Naive B cell (primary cell): ENCODE data around the gene B3GAT2. TPM values are rescaled to one million over a fixed set of nuclear protein-coding genes. Genes with fewer than 3 reads are reported as not detected.
A peak's percentile ranks its signal among the peaks of the same experiment; 100 is the strongest.
"Not testable (repeated sequence)": the region's sequence is repeated elsewhere in the genome, so short reads cannot be mapped to it uniquely, and the experiment has no call there.

Experiments used
- ATAC-seq, 2 donors: fragments of 150-1000 bp; cut with Tn5 transposase; 2 replicates each; pipeline ENCODE4 v1.10.0; 2021; ENCODE audit warnings: low read depth in 2 of 2, mild to moderate bottlenecking in 2 of 2, moderate library complexity in 2 of 2
- DNase-seq: peaks from one replicate; pipeline ENCODE4 v3.0.0; 2022
- H3K27ac Mint-ChIP-seq, 6 donors: one replicate each; pipeline ENCODE4 v1.8.0; 2020 to 2022; ENCODE audit warnings: mild to moderate bottlenecking in 6 of 6, mixed read lengths in 6 of 6, moderate library complexity in 5 of 6, inconsistent platforms in 2 of 6
- H3K27me3 Mint-ChIP-seq, 3 donors: one replicate each; pipeline ENCODE4 v1.8.0; 2021 to 2022; ENCODE audit warnings: mixed read lengths in 3 of 3, mild to moderate bottlenecking in 1 of 3
- H3K36me3 Mint-ChIP-seq, 2 donors: one replicate each; pipeline ENCODE4 v1.8.0; 2020 to 2022; ENCODE audit warnings: mixed read lengths in 2 of 2, inconsistent platforms in 1 of 2, mild to moderate bottlenecking in 1 of 2
- H3K4me1 Mint-ChIP-seq, 3 donors: one replicate each; pipeline ENCODE4 v1.8.0; 2020 to 2022; ENCODE audit warnings: mixed read lengths in 3 of 3, inconsistent platforms in 1 of 3, mild to moderate bottlenecking in 1 of 3, moderate library complexity in 1 of 3
- H3K4me3 Mint-ChIP-seq, 8 donors: one replicate each; pipeline ENCODE4 v1.8.0; 2020 to 2022; ENCODE audit warnings: mild to moderate bottlenecking in 8 of 8, mixed read lengths in 8 of 8, moderate library complexity in 8 of 8, inconsistent platforms in 2 of 8
- H3K9me3 Mint-ChIP-seq, 7 donors: one replicate each; pipeline ENCODE4 v1.8.0; 2020 to 2022; ENCODE audit warnings: mixed read lengths in 7 of 7, mild to moderate bottlenecking in 5 of 7, inconsistent platforms in 2 of 7, moderate library complexity in 1 of 7
- polyA plus RNA-seq, 6 donors: library from polyadenylated mRNA; unstranded; fragments of 300-500 nt; fragmentation: Illumina TruSeq; gene quantifications; one replicate each; pipeline ENCODE4 v1.2.3, GENCODE V29; 2021; ENCODE audit warnings: low read depth in 6 of 6

The B3GAT2 gene
- polyA plus RNA-seq, 6 donors from 2014 or later: 0.07 to 0.93 (median 0.21) TPM

GRCh38 chr6:70955441-70956190 is 1.2 kb downstream of the B3GAT2 start:
- no peaks in the 10 kb centered on the region for H3K9me3 Mint-ChIP-seq
- peak overlapping the region; percentile 55 to 89 (median 82) for H3K4me3 Mint-ChIP-seq
- peak; percentile 74 for DNase-seq
- peaks cover 46 to 83% (median 64%) of the 10 kb centered on the region in 3 donors for H3K27me3 Mint-ChIP-seq
- no peak overlapping the region for H3K27ac Mint-ChIP-seq
- no peaks in the 10 kb centered on the region for H3K36me3 Mint-ChIP-seq
- ATAC-seq: peak; percentile 91 to 95
- H3K4me1 Mint-ChIP-seq: peaks cover 13 to 26% (median 21%) of the 10 kb centered on the region in 3 donors

GRCh38 chr6:70954750-70955149 is 2.1 kb downstream of the B3GAT2 start:
- peaks cover 43 to 75% (median 59%) of the 10 kb centered on the region in 3 donors for H3K27me3 Mint-ChIP-seq
- H3K36me3 Mint-ChIP-seq: no peaks in the 10 kb centered on the region

DNA sequence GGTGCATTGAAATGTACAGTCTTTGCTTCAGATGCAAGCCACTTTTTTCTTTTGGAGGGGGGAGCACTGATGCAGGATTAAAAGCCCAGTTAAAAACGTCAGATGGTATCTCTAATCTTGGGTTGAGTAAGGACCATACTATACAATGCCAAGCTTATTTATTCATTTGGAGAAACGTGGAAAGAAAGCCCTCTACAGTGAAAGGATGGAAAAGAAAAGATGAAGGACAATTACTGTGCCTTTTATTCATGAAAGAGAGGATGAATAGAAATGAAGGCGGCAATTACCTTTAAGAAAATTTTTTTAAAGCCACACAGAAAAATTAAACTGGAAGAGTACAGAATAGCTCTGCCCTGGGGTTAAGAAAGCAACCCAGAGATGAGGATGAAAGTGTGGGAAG is 2.7 kb downstream of the B3GAT2 start:
- ATAC-seq (no peak), DNase-seq (no peak)
- H3K27me3 Mint-ChIP-seq: peaks cover 40 to 70% (median 55%) of the 10 kb centered on the region in 3 donors
- peaks cover 13 to 26% (median 21%) of the 10 kb centered on the region in 3 donors for H3K4me1 Mint-ChIP-seq
- no peak overlapping the region for H3K27ac Mint-ChIP-seq
- H3K9me3 Mint-ChIP-seq: no peaks in the 10 kb centered on the region
- H3K36me3 Mint-ChIP-seq: no peaks in the 10 kb centered on the region
- peak overlapping the region in 6 of 8 donors; percentile 41 to 85 (median 62) for H3K4me3 Mint-ChIP-seq

More at GRCh38 chr6:70954750-70955149, 2.1 kb downstream of the B3GAT2 start:
- ATAC-seq: no peak
- H3K27ac Mint-ChIP-seq: no peak overlapping the region
- H3K4me3 Mint-ChIP-seq: peak overlapping the region; percentile 41 to 85 (median 81)
- no peaks in the 10 kb centered on the region for H3K9me3 Mint-ChIP-seq
- peaks cover 13 to 26% (median 21%) of the 10 kb centered on the region in 3 donors for H3K4me1 Mint-ChIP-seq
- DNase-seq: no peak

DNA sequence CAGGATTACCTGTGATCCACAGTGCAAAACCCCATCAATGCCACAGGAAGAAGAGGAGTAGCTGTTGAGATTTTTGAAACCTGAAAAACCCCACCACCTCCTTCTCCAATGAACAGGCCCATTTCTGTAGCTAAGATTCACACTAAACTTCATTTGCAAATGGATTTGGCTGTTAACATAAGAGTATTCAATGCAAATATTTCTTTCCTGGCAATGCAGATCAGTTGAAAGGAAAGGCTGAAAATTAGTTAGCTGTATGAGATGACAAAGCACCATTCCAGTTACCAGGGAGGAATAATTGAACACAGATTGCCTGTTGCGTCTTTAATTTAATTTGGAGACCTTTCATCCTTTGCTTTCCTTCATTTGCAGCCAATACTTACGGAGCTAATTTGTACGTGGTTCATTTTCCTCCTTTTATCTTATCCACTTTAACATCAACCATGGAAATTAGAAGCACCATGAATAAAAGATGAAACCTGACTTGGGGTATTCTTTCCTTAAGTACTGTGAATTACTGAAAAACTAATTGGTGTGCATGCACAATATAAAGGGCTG is 4.2 kb downstream of the B3GAT2 start:
- DNase-seq: no peak
- Mint-ChIP-seq H3K9me3 (no peaks in the 10 kb centered on the region), H3K27me3 (peaks cover 26 to 59% (median 40%) of the 10 kb centered on the region in 3 donors), H3K4me1 (peaks cover 13 to 26% (median 19%) of the 10 kb centered on the region in 3 donors), H3K4me3 (no peak overlapping the region), H3K27ac (no peak overlapping the region), H3K36me3 (no peaks in the 10 kb centered on the region)
- ATAC-seq: no peak

DNA sequence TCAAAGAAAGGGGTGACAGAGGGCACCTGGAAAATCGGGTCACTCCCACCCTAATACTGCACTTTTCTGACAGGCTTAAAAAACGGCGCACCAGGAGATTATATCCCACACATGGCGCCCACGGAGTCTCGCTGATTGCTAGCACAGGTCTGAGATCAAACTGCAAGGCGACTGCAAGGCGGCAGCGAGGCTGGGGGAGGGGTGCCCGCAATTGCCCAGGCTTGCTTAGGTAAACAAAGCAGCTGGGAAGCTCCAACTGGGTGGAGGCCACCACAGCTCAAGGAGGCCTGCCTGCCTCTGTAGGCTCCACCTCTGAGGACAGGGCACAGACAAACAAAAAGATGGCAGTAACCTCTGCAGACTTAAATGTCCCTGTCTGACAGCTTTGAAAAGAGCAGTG is 12.5 kb downstream of the B3GAT2 start:
- H3K9me3 Mint-ChIP-seq, ATAC-seq, H3K4me3 Mint-ChIP-seq, H3K4me1 Mint-ChIP-seq, DNase-seq, H3K36me3 Mint-ChIP-seq, H3K27ac Mint-ChIP-seq: not testable (repeated sequence)
- H3K27me3 Mint-ChIP-seq: peaks cover 17 to 26% (median 24%) of the 10 kb centered on the region in 3 donors

- Mint-ChIP-seq H3K4me3 (no peak overlapping the region), H3K4me1 (no peaks in the 10 kb centered on the region), H3K9me3 (peaks cover 0 to 14% (median 7%) of the 10 kb centered on the region in 7 donors), H3K36me3 (no peaks in the 10 kb centered on the region), H3K27ac (no peak overlapping the region), H3K27me3 (peaks cover 0 to 15% (median 4%) of the 10 kb centered on the region in 3 donors)
- DNase-seq (no peak), ATAC-seq (no peak)
Measured at GRCh38 chr6:70933853-70934252, 23.0 kb downstream of the B3GAT2 start.

DNA sequence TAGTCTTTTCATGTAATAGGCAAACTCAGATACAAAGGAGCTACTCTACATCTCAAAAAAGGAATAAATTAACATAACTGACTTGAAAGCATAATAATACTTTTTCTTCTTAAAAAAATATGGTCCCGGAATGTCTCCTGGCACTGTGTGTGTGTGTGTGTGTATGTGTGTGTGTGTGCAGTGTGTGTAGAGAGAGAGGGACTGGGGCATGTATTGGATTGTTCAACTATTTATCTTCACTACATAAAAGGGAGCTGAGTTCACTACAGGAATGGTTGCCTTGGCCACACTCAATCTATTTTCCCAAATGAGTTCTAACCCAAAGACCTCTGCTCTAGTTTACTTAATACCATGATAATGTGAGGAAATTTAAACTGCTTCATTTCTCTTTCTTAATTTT is 51.1 kb downstream of the B3GAT2 start:
- Mint-ChIP-seq H3K4me1 (no peaks in the 10 kb centered on the region), H3K9me3 (peaks cover 0 to 3% (median 0%) of the 10 kb centered on the region in 7 donors), H3K27ac (no peak overlapping the region), H3K36me3 (no peaks in the 10 kb centered on the region), H3K4me3 (no peak overlapping the region), H3K27me3 (peaks cover 10 to 42% (median 13%) of the 10 kb centered on the region in 3 donors)
- ATAC-seq: no peak
- DNase-seq: no peak

- Mint-ChIP-seq H3K27me3 (peaks cover 16 to 59% (median 21%) of the 10 kb centered on the region in 3 donors), H3K36me3 (no peaks in the 10 kb centered on the region), H3K9me3 (peaks cover 0 to 3% (median 0%) of the 10 kb centered on the region in 7 donors), H3K4me1 (no peaks in the 10 kb centered on the region), H3K4me3 (no peak overlapping the region), H3K27ac (no peak overlapping the region)
- DNase-seq (no peak), ATAC-seq (no peak)
Measured at GRCh38 chr6:70903665-70904452, 53.0 kb downstream of the B3GAT2 start.

DNA sequence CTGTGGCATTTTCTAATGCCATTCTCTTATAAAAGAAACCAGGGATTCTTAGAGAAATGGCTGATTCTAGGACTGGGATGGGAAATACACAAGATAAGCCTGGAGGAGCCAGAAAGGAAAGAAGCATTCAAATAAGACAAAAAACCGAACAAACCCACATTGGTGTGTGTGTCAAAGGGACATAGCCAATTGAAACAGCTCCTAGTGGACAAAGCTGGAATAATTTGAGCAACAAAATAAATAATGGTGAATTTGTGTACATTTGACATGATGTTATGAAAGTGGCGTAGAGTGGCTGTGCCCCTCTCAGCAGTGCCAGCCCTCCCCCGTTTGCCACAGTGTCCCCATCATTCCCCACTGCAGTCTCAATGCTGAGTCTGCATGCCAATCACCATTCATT is 55.5 kb downstream of the B3GAT2 start:
- Mint-ChIP-seq H3K4me1 (no peaks in the 10 kb centered on the region), H3K27me3 (peaks cover 21 to 48% (median 24%) of the 10 kb centered on the region in 3 donors), H3K4me3 (no peak overlapping the region), H3K9me3 (peaks cover 0 to 3% (median 0%) of the 10 kb centered on the region in 7 donors), H3K36me3 (no peaks in the 10 kb centered on the region), H3K27ac (no peak overlapping the region)
- ATAC-seq (no peak), DNase-seq (no peak)

DNA sequence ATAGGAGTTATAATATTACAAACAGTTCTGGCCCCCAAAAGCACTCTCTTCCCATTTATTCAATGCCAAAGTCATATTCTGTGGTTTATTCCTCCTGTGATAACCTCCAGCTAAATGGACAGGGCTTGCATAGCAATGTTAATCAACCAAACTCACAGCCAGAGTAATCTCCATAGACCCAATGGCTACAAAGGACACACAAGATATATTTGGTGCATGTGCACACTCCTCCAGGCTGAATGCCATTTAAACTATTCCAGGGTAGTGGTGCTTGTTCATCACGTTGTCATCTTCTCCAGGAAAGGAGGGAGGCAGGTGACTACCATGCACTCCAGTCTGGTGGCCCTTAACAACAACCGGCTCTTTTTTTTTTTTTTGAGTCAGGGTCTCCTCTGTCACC is 56.8 kb downstream of the B3GAT2 start:
- DNase-seq (no peak), ATAC-seq (no peak)
- H3K27ac Mint-ChIP-seq: no peak overlapping the region

GRCh38 chr6:70894001-70894400 is 62.9 kb downstream of the B3GAT2 start:
- Mint-ChIP-seq H3K36me3 (no peaks in the 10 kb centered on the region), H3K9me3 (no peaks in the 10 kb centered on the region), H3K4me1 (no peaks in the 10 kb centered on the region), H3K27ac (no peak overlapping the region), H3K27me3 (peaks cover 13 to 20% (median 15%) of the 10 kb centered on the region in 3 donors), H3K4me3 (no peak overlapping the region)
- ATAC-seq (no peak), DNase-seq (no peak)

More for the DNA sequence above, 56.8 kb downstream of the B3GAT2 start:
- Mint-ChIP-seq H3K36me3 (no peaks in the 10 kb centered on the region), H3K4me3 (no peak overlapping the region), H3K27me3 (peaks cover 26 to 41% (median 26%) of the 10 kb centered on the region in 3 donors), H3K9me3 (peaks cover 0 to 3% (median 0%) of the 10 kb centered on the region in 7 donors), H3K4me1 (no peaks in the 10 kb centered on the region)

GRCh38 chr6:70889270-70889669 is 67.6 kb downstream of the B3GAT2 start:
- H3K36me3 Mint-ChIP-seq: no peaks in the 10 kb centered on the region
- no peaks in the 10 kb centered on the region for H3K9me3 Mint-ChIP-seq
- peaks cover 0 to 3% (median 0%) of the 10 kb centered on the region in 3 donors for H3K4me1 Mint-ChIP-seq
- ATAC-seq: no peak
- peak overlapping the region in 1 of 8 donors; percentile 32 for H3K4me3 Mint-ChIP-seq
- H3K27me3 Mint-ChIP-seq: peaks cover 3 to 19% (median 18%) of the 10 kb centered on the region in 3 donors
- no peak for DNase-seq
- peak overlapping the region in 2 of 6 donors; percentile 1 to 10 for H3K27ac Mint-ChIP-seq

GRCh38 chr6:70886661-70887060 is 70.2 kb downstream of the B3GAT2 start:
- H3K27ac Mint-ChIP-seq: peak overlapping the region in 1 of 6 donors; percentile 88
- ATAC-seq: no peak
- DNase-seq: no peak
- H3K9me3 Mint-ChIP-seq: no peaks in the 10 kb centered on the region
- H3K36me3 Mint-ChIP-seq: no peaks in the 10 kb centered on the region
- peaks cover 9 to 27% (median 20%) of the 10 kb centered on the region in 3 donors for H3K27me3 Mint-ChIP-seq
- H3K4me1 Mint-ChIP-seq: peaks cover 0 to 4% (median 0%) of the 10 kb centered on the region in 3 donors
- no peak overlapping the region for H3K4me3 Mint-ChIP-seq
